GM12878 (cell line): ENCODE results near the gene HECTD2. TPM values are rescaled to one million over a fixed set of nuclear protein-coding genes. Genes with fewer than 3 reads are reported as not detected.
"Not testable (repeated sequence)": the region's sequence is repeated elsewhere in the genome, so short reads cannot be mapped to it uniquely, and the experiment has no call there.

Experiments
- ATAC-seq: fragments of 200-7000 bp; cut with Tn5 transposase; 3 replicates; pipeline ENCODE4 v1.9.1; 2020; ENCODE audit warnings: mild to moderate bottlenecking, moderate library complexity
- BruUV-seq: library from RNA; stranded (reverse); fragments of 400-500 nt; replicated peaks from 2 replicates; lab custom pipeline; 2021; lab: Mats Ljungman, UMichigan
- CTCF ChIA-PET: fragments of 300-600 bp; sonication (Branson Sonifier 250); formaldehyde crosslinking; extraction: SDS; loops from one replicate; lab custom pipeline; 2021; ENCODE audit warnings: inconsistent platforms; lab: Yijun Ruan, JAX
- POLR2A ChIA-PET: fragments of 350-600 bp; formaldehyde crosslinking; extraction: SDS; loops from one replicate; lab custom pipeline; 2021; ENCODE audit warnings: inconsistent platforms; lab: Charles Lee
- RAD21 ChIA-PET: fragments of 300-600 bp; sonication (Branson Sonifier 250); formaldehyde crosslinking; loops from one replicate; lab custom pipeline; 2023; ENCODE audit warnings: antibody characterized with exemption; ENCODE audit not compliant: unreplicated experiment; lab: Charles Lee
- SMC1A ChIA-PET: fragments of 300-600 bp; sonication (Branson Sonifier 250); formaldehyde crosslinking; loops from one replicate; lab custom pipeline; 2023; ENCODE audit not compliant: unreplicated experiment, uncharacterized antibody; lab: Charles Lee
- DNase-seq: peaks from one replicate; pipeline ENCODE4 v3.0.0-alpha.2; 2011; ENCODE audit warnings: low read depth, low spot score
- FAIRE-seq: peaks from 3 replicates; lab custom pipeline; 2011; peaks lifted over from hg19 to GRCh38; lab: Jason Lieb, UNC
- H2AFZ ChIP-seq: 2 replicates; pipeline ENCODE4 v1.6.0; 2011; ENCODE audit warnings: low read depth, low read length, control low read depth; ENCODE audit not compliant: control insufficient read depth
- H3K27ac ChIP-seq: 2 replicates; pipeline ENCODE4 v1.5.1; 2011; ENCODE audit warnings: control low read depth; ENCODE audit not compliant: control insufficient read depth, insufficient read depth
- H3K27me3 ChIP-seq, 2 experiments: replicated peaks in 1 of 2; 2 replicates each; pipeline versions ENCODE4 v1.6.0 to v1.6.1; 2011; ENCODE audit warnings: low read length in 1 of 2; ENCODE audit not compliant: control insufficient read depth in 2 of 2, insufficient read depth in 2 of 2
- H3K36me3 ChIP-seq, 2 experiments: 2 replicates each; pipeline ENCODE4 v1.5.1; 2011; ENCODE audit warnings: low read length in 1 of 2; ENCODE audit not compliant: control insufficient read depth in 2 of 2, insufficient read depth in 2 of 2
- H3K4me1 ChIP-seq: 2 replicates; pipeline ENCODE4 v1.6.1; 2011; ENCODE audit warnings: mild to moderate bottlenecking, low read length, moderate library complexity, mixed read lengths; ENCODE audit not compliant: control insufficient read depth, insufficient read depth
- H3K4me2 ChIP-seq: 2 replicates; pipeline ENCODE4 v1.6.0; 2011; ENCODE audit warnings: control low read depth; ENCODE audit not compliant: control insufficient read depth, insufficient read depth
- H3K4me3 ChIP-seq: fragments of 200-600 bp; sonication (generic); 2 replicates; pipeline ENCODE4 v1.5.1; 2016
- H3K79me2 ChIP-seq: 2 replicates; pipeline ENCODE4 v1.6.0; 2011; ENCODE audit warnings: low read length; ENCODE audit not compliant: control insufficient read depth, insufficient read depth
- H3K9ac ChIP-seq: 2 replicates; pipeline ENCODE4 v1.8.0; 2011; ENCODE audit warnings: low read length, control low read depth, mixed read lengths; ENCODE audit not compliant: control insufficient read depth, insufficient read depth
- H3K9me3 ChIP-seq: replicated peaks from 3 replicates; pipeline ENCODE4 v1.5.1; 2011; ENCODE audit warnings: mild to moderate bottlenecking, low read length; ENCODE audit not compliant: control insufficient read depth, insufficient read depth
- H4K20me1 ChIP-seq: 2 replicates; pipeline ENCODE4 v1.6.0; 2011; ENCODE audit not compliant: control insufficient read depth, insufficient read depth
- BRCA1 ChIP-seq: IDR thresholded peaks from 2 replicates; pipeline ENCODE4 v1.6.1; 2011; ENCODE audit warnings: low read depth, low read length, improper control_type of control experiment
- KLF5 ChIP-seq: fragments of 450-650 bp; IDR thresholded peaks from 2 replicates; pipeline ENCODE4 v1.6.1; 2014; ENCODE audit warnings: mild to moderate bottlenecking; ENCODE audit not compliant: partially characterized antibody
- RAD21 ChIP-seq: IDR thresholded peaks from 2 replicates; pipeline ENCODE4 v1.6.1; 2011; ENCODE audit warnings: mild to moderate bottlenecking, low read depth, low read length, moderate library complexity; ENCODE audit not compliant: insufficient read depth
- RUNX3 ChIP-seq: IDR thresholded peaks from 2 replicates; pipeline ENCODE4 v1.6.1; 2012; ENCODE audit warnings: low read length, inconsistent platforms
- SMC3 ChIP-seq: IDR thresholded peaks from 2 replicates; pipeline ENCODE4 v1.6.1; 2011; ENCODE audit warnings: low read length, improper control_type of control experiment, borderline replicate concordance
- TAF1 ChIP-seq: IDR thresholded peaks from 2 replicates; pipeline ENCODE4 v1.6.1; 2011; ENCODE audit warnings: mild to moderate bottlenecking, low read depth, low read length, borderline replicate concordance
- WGBS: methylation state at CpG from one replicate; pipeline ENCODE4 v1.1.6; 2016; ENCODE audit warnings: low lambda C conversion rate; ENCODE audit not compliant: insufficient replicate concordance, insufficient coverage; ENCODE audit errors: missing lambda C conversion rate; 5-methylcytosine and 5-hydroxymethylcytosine counted together
- in situ Hi-C: fragments of 300-500 bp; cut with MboI; formaldehyde crosslinking; loops from 9 replicates; pipeline ENCODE4 v1.14.3; 2018; ENCODE audit warnings: mixed read lengths
- intact Hi-C: fragments of 100-400 bp; cut with micrococcal nuclease; formaldehyde crosslinking; loops from one replicate; pipeline ENCODE4 v1.14.2; 2022; ENCODE audit not compliant: unreplicated experiment
- polyA plus RNA-seq, 11 experiments: library from polyadenylated mRNA; depleted of rRNA in 4 of 11; unstranded in 6 of 11; stranded (reverse) in 5 of 11; fragments of >200 nt; fragmentation: Nextera tagmentation in 4 of 11; fragmentation: Illumina TruSeq in 1 of 11; extraction: Ambion mirVana in 4 of 11; extraction: Trizol in 1 of 11; gene quantifications; 1 replicate in 1 of 11; 2 replicates in 10 of 11; pipeline versions ENCODE4 v1.2.1 to v1.2.3, GENCODE V29; 2011 to 2016; ENCODE audit warnings: inconsistent platforms in 2 of 11, missing spikeins in 2 of 11, low read depth in 1 of 11
- total RNA-seq, 4 experiments: library from RNA; depleted of rRNA in 3 of 4; stranded (reverse); fragments of >200 nt in 3 of 4; fragmentation: Illumina TruSeq in 1 of 4; extraction: Trizol in 1 of 4; gene quantifications; 2 replicates each; pipeline versions ENCODE4 v1.2.1 to v1.2.3, GENCODE V29; 2013 to 2021
- TF ChIP-seq, protein P1 (sequence below), 3 experiments: IDR thresholded peaks in 2 of 3; conservative IDR thresholded peaks in 1 of 3; 2 replicates each; pipeline ENCODE4 v1.5.1; 2011; ENCODE audit warnings: low read depth in 3 of 3, low read length in 3 of 3, mild to moderate bottlenecking in 3 of 3, control low read depth in 2 of 3, moderate library complexity in 2 of 3, inconsistent platforms in 1 of 3, mixed read lengths in 1 of 3; ENCODE audit not compliant: control insufficient read depth in 2 of 3, insufficient read depth in 1 of 3; ENCODE audit errors: extremely low read depth in 1 of 3

Gene HECTD2
- total and polyA plus RNA-seq, 10 of the 15 experiments (the other 5 are each of a cell fraction or from before 2014, with no cell fraction given): 0.87 to 3.0 (median 1.7) TPM

DNA sequence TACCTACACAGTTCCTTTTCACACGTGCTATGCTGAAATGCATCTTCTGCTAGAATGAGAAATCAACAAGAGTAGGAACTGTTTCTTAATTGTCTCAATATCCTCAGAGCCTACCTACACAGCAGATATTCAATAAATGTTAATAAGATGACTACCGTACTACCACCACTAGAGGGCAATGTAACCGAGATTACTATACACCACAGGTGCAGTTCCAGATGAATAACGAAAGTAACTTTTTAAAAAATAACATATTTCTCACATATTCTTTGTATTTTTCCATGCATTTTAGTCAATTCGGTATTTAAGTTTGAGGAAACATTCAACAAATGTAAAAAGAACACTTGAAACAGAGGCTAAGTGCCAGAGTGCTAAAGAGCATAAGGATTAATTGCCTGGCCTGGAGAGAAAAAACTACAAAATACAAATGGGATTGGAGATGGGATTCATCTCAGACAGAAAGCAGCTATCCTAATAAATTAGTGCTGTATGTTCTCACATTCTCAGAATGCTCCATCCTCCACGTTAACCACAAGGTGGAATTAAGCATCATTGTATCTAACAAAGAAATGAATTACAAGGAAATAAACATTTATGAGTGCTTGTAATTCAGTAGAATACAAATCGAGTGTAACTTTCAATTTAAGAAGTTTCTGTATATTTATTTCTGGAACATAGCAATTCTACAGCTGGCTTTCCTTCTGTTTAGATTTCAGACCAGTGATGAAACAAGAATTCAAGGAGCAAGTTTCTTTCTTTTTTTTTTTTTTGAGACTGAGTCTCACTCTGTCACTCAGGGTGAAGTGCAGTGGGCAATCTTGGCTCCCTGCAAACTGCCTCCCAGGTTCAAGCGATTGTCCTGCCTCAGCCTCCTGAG, 20.3 kb upstream of the HECTD2 start:
- Histone ChIP-seq H3K36me3 (no peaks in the 10 kb centered on the region), H3K4me2 (peak overlapping the region; percentile 40), H3K9ac (no peak overlapping the region), H2AFZ (peak overlapping the region; percentile 22), H3K27me3 (peaks cover 0 to 2% of the 10 kb centered on the region in 2 experiments; a peak in 1 of 4 replicates), H3K79me2 (no peaks in the 10 kb centered on the region), H4K20me1 (no peaks in the 10 kb centered on the region), H3K27ac (no peak overlapping the region), H3K9me3 (no peaks in the 10 kb centered on the region), H3K4me3 (no peak overlapping the region), H3K4me1 (no peaks in the 10 kb centered on the region)
- in situ Hi-C loops: loop anchor here (25.0 kb wide), 1 partner anchor 522 kb away; the partner anchor contains the start of genes BTAF1 and FGFBP3
- ChIA-PET RAD21 (interaction anchor here (0.7 to 2.4 kb wide), 4 partner anchors 11 to 523 kb away, joined by 3 to 8 read pairs (median 4); no protein-coding TSS in a partner anchor), SMC1A (interaction anchor here (0.8 to 2.5 kb wide), 7 partner anchors 18 to 523 kb away, joined by 3 to 12 read pairs (median 5); no protein-coding TSS in a partner anchor), POLR2A (interaction anchor here (0.6 kb wide), 1 partner anchor 381 kb away, joined by 9 read pairs; no protein-coding TSS in a partner anchor), CTCF (interaction anchor here (0.6 to 2.8 kb wide), 19 partner anchors 9 to 524 kb away, joined by 3 to 36 read pairs (median 4); partner anchors contain the start of gene PPP1R3C)
- WGBS: 13% methylated on average over 8 of the region's 8 CpGs
- peak; percentile 97 for ATAC-seq
- TF ChIP-seq, protein P1, sequence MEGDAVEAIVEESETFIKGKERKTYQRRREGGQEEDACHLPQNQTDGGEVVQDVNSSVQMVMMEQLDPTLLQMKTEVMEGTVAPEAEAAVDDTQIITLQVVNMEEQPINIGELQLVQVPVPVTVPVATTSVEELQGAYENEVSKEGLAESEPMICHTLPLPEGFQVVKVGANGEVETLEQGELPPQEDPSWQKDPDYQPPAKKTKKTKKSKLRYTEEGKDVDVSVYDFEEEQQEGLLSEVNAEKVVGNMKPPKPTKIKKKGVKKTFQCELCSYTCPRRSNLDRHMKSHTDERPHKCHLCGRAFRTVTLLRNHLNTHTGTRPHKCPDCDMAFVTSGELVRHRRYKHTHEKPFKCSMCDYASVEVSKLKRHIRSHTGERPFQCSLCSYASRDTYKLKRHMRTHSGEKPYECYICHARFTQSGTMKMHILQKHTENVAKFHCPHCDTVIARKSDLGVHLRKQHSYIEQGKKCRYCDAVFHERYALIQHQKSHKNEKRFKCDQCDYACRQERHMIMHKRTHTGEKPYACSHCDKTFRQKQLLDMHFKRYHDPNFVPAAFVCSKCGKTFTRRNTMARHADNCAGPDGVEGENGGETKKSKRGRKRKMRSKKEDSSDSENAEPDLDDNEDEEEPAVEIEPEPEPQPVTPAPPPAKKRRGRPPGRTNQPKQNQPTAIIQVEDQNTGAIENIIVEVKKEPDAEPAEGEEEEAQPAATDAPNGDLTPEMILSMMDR (IDR thresholded peaks at IDR 0.05 in 2 of 3, conservative IDR thresholded peaks at IDR 0.05 in 1 of 3; ENCODE audit: control insufficient read depth in 2 of 3, extremely low read depth in 1 of 3, insufficient read depth in 1 of 3, low read depth in 3 of 3, low read length in 3 of 3): peak; percentile 40 to 51 (median 50); a peak in 5 of 6 replicates
- TF ChIP-seq RAD21 (peak; percentile 59), KLF5 (no peak), RUNX3 (peak; percentile 8; the same call in 1 of the 2 replicates), BRCA1 (no peak), TAF1 (no peak), SMC3 (peak; percentile 38; the same call in 1 of the 2 replicates)
- BruUV-seq: no TSS peak
- peak; percentile 97 for FAIRE-seq
- intact Hi-C loops: loop anchor here (2.0 to 5.0 kb wide), 4 partner anchors 91 to 523 kb away; no protein-coding TSS in a partner anchor
- no peak for DNase-seq

DNA sequence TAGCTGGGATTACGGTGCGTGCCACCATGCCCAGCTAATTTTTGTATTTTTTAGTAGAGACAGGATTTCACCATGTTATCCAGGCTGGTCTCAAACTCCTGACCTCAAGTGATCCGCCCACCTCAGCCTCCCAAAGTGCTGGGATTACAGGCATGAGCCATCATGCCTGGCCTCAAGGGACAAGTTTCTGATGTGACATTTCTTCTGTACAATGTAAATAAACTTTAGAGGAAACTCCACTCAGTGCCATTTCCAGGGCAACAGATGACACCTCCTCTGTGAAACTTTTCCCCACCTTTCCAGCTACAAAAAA, 19.7 kb upstream of the HECTD2 start:
- H3K4me2 ChIP-seq, POLR2A ChIA-PET, DNase-seq, H3K27me3 ChIP-seq, H3K9ac ChIP-seq, H3K79me2 ChIP-seq, H4K20me1 ChIP-seq, H3K9me3 ChIP-seq, BruUV-seq, FAIRE-seq, H3K4me1 ChIP-seq, H2AFZ ChIP-seq, H3K4me3 ChIP-seq, H3K27ac ChIP-seq, ATAC-seq, H3K36me3 ChIP-seq: not testable (repeated sequence)
- CTCF ChIA-PET: interaction anchor here (0.7 to 2.8 kb wide), 18 partner anchors 9 to 524 kb away, joined by 3 to 36 read pairs (median 4); partner anchors contain the start of gene PPP1R3C
- in situ Hi-C loops: loop anchor here (25.0 kb wide), 1 partner anchor 522 kb away; the partner anchor contains the start of genes BTAF1 and FGFBP3
- RAD21 ChIA-PET: interaction anchor here (0.7 to 2.4 kb wide), 4 partner anchors 12 to 523 kb away, joined by 3 to 8 read pairs (median 4); no protein-coding TSS in a partner anchor
- intact Hi-C loops: loop anchor here (5.0 kb wide), 1 partner anchor 302 kb away; no protein-coding TSS in a partner anchor
- SMC1A ChIA-PET: interaction anchor here (0.8 to 2.5 kb wide), 7 partner anchors 18 to 523 kb away, joined by 3 to 12 read pairs (median 5); no protein-coding TSS in a partner anchor
- WGBS: 86% methylated on average over 3 of the region's 3 CpGs
